ENCODE measurements around the gene MLIP.

DNA sequence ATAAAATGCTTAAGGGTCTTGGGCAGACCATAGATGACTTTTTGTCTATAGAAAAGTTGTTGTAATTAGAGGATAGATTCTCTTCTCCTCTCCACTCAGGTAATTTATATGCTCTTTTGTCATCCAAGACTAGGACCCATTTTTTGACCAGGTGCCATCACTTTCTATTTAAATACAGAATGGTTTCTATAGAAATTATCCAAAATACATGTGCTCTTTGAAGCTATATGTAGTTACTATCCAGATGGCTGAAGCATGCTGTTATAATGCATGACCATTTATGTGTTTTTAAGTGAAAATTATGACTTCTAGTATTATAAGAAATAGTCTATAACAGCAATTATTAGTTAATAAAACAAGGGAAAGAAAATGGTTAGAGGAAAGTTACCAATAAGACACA, 3.0 kb upstream of the MLIP start:
- TF ChIP-seq, protein P1, sequence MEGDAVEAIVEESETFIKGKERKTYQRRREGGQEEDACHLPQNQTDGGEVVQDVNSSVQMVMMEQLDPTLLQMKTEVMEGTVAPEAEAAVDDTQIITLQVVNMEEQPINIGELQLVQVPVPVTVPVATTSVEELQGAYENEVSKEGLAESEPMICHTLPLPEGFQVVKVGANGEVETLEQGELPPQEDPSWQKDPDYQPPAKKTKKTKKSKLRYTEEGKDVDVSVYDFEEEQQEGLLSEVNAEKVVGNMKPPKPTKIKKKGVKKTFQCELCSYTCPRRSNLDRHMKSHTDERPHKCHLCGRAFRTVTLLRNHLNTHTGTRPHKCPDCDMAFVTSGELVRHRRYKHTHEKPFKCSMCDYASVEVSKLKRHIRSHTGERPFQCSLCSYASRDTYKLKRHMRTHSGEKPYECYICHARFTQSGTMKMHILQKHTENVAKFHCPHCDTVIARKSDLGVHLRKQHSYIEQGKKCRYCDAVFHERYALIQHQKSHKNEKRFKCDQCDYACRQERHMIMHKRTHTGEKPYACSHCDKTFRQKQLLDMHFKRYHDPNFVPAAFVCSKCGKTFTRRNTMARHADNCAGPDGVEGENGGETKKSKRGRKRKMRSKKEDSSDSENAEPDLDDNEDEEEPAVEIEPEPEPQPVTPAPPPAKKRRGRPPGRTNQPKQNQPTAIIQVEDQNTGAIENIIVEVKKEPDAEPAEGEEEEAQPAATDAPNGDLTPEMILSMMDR (IDR thresholded peaks at IDR 0.05), result no peak
- no peak for TF ChIP-seq POLR2A (IDR thresholded peaks at IDR 0.05)
